Epithelial cell of esophagus (primary cell): ENCODE data around the gene RAET1L.

Source experiments
- DNase-seq: peaks from one replicate; pipeline ENCODE4 v3.0.0; 2010; ENCODE audit warnings: low read depth
- H3K4me3 ChIP-seq: 2 replicates; pipeline ENCODE4 v1.5.1; 2011; ENCODE audit warnings: mild to moderate bottlenecking, low read length, control low read depth
- CTCF ChIP-seq: IDR thresholded peaks from 2 replicates; pipeline ENCODE4 v1.5.1; 2011; ENCODE audit warnings: low read depth, mild to moderate bottlenecking, low read length, control low read depth, inconsistent platforms; ENCODE audit not compliant: insufficient read depth; ENCODE audit errors: missing control alignments

The RAET1L gene

GRCh38 chr6:149988550-149989346 is 36.6 kb downstream of the RAET1L start:
- no peak for TF ChIP-seq CTCF
- no peak overlapping the region for H3K4me3 ChIP-seq
- no peak for DNase-seq

GRCh38 chr6:149987602-149988107 is 37.7 kb downstream of the RAET1L start:
- no peak for DNase-seq
- no peak for TF ChIP-seq CTCF
- H3K4me3 ChIP-seq, result no peak overlapping the region

- DNase-seq, result no peak
- no peak for TF ChIP-seq CTCF
These were observed 39.8 kb downstream of the RAET1L start for GRCh38 chr6:149985481-149985937.

GRCh38 chr6:149984773-149985172 is 40.6 kb downstream of the RAET1L start:
- no peak for TF ChIP-seq CTCF
- DNase-seq, result no peak
- H3K4me3 ChIP-seq, result no peak overlapping the region

More at GRCh38 chr6:149985481-149985937, 39.8 kb downstream of the RAET1L start:
- H3K4me3 ChIP-seq, result no peak overlapping the region

- no peak for DNase-seq
- H3K4me3 ChIP-seq, result no peak overlapping the region
- no peak for TF ChIP-seq CTCF
These were observed 42.2 kb downstream of the RAET1L start for GRCh38 chr6:149983145-149983544.

- DNase-seq, result no peak
- no peak overlapping the region for H3K4me3 ChIP-seq
- no peak for TF ChIP-seq CTCF
These were observed 46.0 kb downstream of the RAET1L start for GRCh38 chr6:149979293-149979692.
